NCI-H187 treated with DMSO at 0.1 percent for 48 hours (cell line): ENCODE data around the gene CDC14A.
"Not testable (repeated sequence)": the region's sequence is repeated elsewhere in the genome, so short reads cannot be mapped to it uniquely, and the experiment has no call there.

Experiments
- DNase-seq: peaks from one replicate; lab custom pipeline; 2025; lab: John Stamatoyannopoulos, UW

The CDC14A gene

DNA sequence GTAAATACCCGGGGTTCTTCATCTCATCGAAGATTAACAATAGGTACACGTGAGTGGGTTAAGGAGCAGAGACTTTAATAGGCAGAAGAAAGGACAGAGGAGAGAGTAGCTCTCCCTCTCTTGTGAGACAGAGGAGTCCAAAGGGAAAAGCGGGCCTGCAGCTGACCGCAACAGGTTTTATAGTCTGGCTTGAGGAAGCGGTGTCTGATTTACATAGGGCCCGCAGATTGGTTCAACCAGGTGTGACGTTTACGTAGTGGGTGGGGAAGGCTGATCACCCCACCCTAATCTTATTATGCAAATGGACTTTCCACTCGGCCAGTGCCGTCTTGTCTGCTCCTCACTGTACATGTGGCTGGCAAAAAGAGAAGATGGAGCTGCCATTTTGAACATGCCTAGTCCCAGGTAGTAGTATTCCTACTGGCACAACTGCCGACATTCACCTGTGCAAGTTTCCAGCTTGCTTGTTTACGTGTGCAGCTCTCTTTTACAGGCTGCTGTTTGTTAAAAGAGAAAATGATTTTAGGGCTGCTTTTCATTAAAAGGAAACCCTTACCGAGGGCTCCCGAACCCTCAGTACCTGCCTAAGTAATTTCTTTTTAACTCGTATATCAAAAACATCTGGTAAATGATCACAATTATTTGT lies 10.6 kb downstream of the CDC14A start:
- DNase-seq = no peak

DNA sequence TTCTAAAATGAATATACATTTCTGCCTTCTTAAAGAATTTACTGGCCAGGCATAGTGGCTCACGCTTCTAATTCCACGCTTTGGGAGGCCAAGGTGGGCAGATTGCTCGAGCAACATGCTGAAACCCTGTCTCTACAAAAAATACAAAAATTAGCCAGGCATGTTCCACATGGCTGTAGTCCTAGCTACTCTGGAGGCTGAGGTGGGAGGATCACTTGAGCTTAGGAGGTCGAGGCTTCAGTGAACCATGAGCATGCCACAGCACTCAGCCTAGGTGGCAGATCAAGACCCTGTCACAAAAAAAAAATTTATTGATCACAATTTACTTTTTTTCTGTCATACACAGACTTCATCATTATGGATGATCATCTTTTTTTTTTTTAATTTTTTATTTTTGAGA lies 11.5 kb downstream of the CDC14A start:
- no peak for DNase-seq

DNA sequence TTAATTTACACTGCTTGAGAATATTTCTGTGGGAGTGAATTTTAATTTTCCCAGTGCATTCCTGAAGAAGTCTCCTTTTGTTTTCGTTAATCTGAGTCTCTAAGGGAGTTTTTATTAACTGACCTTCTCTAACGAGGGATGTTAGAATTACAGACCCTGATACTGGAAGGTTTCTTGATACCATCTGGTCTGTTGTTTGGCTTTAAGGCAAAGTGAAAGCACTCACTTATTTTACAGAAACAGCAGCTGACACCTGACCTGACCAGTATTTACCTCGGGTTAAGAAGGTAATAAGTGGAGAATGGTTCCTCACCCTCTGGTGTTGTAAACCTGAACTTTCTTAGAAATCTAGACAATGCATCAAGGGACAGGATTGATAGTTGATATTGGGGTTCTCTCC lies 12.4 kb downstream of the CDC14A start:
- DNase-seq = no peak

DNA sequence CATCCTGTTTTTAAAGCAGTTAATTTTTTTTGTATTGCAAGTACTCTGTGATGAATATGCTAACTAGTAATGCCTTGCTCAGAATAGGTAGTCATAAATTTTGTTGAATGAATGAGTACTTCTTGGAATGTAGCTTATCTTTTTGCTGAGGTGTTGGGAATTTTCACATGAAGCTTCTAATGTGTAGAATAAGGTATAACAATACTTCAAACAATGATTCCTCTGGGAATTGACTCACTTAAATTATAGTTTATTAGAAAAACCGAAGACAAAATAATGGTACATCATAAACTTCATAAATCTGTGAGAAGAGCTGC lies 13.9 kb downstream of the CDC14A start:
- DNase-seq = no peak

DNA sequence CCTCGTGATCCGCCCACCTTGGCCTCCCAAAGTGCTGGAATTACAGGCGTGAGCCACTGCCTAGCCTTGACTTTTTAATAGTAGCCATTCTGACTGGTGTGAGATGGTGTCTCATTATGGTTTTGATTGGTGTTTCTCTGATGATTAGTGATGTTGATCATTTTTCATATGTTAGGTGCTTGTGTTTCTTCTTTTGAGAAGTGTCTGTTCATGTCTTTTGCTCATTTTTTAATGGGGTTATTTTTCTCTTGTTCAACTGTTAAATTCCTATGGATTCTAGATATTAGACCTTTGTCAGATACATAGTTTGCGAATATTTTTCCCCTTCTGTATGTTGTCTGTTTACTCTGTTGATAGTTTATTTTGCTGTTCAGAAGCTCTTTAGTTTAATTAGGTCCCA lies 17.0 kb downstream of the CDC14A start:
- DNase-seq = not testable (repeated sequence)

DNA sequence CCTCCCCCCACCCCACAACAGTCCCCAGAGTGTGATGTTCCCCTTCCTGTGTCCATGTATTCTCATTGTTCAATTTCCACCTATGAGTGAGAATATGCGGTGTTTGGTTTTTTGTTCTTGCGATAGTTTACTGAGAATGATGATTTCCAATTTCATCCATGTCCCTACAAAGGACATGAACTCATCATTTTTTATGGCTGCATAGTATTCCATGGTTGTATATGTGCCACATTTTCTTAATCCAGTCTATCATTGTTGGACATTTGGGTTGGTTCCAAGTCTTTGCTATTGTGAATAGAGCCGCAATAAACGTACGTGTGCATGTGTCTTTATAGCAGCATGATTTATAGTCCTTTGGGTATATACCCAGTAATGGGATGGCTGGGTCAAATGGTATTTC lies 21.6 kb downstream of the CDC14A start:
- not testable (repeated sequence) for DNase-seq

DNA sequence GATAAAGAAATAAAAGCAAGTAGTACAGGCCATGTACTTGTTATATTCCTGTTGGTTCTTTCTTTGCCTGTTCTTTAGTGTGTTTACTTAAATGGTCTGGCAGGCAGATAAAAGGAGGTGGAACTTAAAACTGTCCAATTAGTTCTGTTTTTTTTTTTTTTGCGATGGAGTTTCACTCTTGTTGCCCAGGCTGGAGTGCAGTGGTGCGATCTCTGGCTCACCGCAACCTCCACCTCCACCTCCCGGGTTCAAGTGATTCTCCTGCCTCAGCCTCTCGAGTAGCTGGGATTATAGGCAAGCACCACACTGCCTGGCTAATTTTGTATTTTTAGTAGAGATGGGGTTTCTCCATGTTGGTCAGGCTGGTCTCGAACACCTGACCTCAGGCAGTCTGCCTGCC lies 24.6 kb downstream of the CDC14A start:
- DNase-seq = not testable (repeated sequence)

DNA sequence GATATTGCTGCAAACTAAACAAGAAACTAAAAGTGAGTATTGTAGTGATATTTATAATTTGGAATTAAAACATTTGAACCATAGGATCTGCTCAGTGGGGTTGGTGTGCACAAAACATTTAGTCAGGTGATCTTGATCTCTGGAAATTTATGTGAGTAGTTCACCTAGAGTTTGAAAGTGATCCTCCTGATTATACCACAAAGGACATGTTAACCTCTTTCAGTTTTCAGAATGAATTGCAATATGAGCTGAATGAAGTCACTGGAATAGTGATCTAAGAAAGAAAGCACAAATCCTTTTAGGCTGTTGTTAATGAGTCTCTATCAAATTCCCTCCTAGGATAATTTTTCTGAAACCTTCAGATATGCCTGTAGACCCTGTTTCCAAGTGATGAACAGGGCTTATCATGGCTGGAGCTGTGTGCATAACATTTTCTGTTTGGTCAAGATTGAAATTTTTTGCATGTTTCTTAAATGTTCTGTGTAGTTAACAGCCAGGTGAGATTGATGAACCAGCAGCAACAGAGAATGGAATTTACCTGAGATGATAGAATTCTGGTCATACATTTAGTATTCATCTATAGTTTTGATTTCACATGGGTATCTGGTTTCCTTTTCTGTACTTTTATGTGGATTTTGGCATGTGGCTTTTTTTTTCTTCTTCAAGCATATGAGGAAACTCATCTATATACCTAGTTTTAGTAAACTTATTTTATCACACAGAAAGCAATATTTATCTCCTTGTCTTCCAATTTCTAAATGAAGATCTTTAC lies 25.5 kb downstream of the CDC14A start:
- DNase-seq = no peak

DNA sequence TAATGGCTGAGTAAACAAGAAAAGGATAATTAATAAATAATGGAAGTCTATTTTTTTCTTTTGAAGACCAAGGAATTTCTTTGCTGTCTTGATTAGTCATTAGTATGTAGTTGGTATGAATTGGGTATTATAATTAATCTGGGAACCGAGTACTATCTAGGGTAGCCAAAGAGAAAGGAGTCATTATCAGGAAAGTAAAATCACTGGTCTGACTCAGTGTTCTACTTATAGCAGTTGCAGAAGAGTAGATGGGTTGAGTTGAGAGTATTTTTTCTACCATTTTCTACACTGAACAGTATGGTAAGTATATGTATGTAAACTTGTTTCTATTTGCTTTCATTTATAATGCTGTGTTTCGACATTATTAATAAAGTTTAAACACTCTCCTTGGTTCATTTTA lies 26.6 kb downstream of the CDC14A start:
- DNase-seq = no peak

DNA sequence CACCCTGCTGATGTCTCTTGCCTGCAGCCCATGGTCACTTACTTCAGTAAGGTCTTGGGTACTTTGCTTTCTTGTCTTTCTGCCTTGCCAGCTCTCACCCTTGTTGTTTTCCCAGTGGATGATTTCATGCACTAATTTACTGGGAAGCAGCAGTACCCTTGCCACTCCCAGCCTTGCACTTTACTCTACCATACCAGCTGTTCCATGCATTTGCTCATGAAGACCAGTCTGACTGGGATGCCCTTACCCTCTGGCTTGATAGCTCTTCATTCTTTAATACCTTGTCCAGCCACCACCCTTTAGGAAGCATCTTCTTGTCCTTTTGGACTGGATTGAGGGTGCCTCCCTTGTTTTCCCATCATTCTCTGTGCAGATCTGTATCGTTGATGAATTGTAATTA lies 28.3 kb downstream of the CDC14A start:
- no peak for DNase-seq

DNA sequence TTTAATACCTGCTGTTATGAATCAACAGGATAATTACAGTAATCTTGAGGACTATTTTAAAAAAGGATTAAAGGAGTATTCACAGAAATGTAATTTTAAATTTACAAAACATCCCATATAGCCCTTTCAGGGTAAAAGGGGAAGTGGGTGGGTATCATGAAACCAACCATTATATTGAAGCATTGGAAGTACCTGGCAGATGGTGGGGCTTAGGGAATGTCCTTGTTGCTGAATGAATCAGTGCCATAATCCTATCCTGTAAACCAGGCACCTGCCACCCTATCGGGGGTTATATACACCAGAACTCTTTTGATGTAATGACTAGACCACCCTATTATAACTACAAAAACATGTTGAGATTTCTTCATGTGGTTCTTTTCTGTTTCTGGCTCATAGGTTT lies 30.4 kb downstream of the CDC14A start:
- no peak for DNase-seq

DNA sequence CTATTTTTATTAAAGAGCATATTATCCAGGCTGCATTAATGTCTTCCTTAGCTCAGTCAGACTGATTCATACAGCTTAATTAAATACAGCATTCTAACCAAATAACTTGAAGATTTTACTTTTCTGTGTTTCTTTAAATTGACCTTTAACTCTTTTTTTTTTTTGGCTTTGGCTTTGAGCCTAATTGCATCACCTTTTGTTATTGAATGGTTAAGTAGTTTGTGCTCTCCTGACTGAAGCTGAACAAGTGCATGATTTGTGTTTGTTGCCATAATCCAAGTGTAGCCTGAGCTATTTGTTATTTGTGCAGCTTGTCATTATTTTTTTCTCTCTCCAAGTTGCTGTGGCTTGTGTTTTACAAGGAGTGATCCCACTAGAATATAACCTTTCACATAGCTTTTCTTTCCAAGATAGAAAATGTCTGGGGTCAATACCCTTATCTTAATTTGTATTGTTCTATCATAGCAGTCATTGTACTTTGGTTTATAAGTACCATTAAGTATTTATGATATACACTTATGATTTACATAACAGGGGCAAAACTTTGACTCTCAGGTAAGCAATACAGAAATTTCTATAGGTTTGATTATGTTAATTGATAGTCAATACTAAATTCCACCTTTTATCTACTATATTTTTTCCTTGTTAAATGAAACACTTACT lies 31.6 kb downstream of the CDC14A start:
- DNase-seq = no peak

DNA sequence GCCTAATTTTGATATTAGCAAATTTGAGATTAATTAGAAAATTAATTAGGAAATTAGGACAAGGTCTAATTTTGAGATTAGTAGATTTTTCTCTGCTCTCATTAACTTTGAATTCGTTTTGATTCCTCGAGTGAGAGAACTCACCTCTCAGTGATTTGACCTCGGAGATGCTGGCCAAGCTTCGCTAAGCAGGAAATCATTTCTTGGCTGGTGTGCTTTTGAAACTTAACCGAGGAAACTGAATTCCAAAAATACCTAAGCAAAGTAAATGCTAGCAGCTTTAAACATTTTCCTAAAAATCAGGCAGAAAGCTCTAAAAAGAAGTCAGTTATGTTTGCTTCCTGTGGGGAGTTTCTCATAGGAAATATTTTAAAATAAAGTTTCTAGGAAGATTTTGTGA lies 34.9 kb downstream of the CDC14A start:
- no peak for DNase-seq

DNA sequence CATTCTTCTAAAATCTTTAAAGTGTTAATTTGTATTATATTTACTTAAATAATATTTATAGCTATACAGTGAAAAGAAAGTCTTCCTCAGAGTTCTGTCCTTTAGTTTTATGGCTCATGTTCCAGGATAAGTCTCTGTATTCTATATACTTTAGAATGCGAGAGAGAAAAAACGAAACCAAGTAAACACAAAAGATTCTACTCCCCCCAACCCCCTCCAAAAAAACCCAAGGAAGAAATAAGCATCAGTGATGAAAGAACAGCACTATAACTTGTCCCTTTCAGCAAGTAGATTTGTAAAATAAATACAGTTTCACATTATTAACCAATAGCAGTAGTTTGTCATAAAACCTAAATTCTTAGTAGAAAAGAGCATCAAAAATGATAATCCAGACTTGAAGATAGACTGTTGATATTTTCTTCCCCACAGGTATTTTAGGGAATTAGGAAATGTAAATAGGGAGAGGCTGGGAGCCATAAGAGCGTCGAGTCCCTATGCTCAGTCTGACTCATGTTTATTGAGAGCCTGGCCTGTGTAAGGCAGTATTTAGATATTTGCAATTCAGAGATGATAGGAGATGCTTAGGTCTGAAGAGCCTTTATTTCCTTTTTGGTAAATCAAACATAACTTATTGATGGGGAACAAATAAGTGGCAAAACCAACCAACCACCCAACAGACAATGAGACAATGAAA lies 35.5 kb downstream of the CDC14A start:
- no peak for DNase-seq

DNA sequence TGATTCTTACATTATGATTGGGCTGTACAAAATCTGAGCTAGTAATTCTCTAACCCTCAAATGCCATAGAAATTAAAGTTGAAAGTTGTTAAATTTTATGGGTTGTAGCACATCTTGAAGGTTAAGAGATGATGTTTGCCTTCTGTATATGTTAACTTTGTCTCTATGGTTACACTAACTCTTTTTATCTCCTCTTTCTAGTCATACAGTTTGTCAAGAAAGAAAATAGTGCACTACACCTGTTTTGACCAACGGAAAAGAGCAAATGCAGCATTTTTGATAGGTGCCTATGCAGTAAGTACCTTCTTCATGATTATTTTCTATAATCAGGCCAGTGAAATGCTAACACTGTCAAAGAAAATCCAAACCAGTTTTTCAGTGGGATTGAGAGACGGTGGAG lies 38.2 kb downstream of the CDC14A start:
- DNase-seq = no peak

DNA sequence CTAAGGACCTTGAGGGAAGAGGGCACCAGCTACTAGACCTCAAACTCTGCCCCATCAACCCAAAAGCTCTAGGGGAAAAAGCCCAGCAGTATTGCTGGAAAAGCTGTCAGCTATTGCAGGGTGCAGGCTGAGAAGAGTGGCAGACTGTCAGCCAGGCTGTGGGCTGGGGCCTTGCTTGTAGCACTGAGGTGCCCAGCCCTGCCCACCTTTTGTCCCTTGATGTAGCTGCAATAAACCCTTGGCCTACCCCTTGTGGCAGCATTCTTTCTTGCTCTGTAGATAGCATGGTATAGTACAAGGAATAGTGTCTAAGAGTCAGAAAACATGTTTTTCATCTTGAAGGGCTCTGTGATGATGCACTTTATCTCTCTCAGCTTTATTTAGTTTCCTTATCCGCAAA lies 39.4 kb downstream of the CDC14A start:
- no peak for DNase-seq

DNA sequence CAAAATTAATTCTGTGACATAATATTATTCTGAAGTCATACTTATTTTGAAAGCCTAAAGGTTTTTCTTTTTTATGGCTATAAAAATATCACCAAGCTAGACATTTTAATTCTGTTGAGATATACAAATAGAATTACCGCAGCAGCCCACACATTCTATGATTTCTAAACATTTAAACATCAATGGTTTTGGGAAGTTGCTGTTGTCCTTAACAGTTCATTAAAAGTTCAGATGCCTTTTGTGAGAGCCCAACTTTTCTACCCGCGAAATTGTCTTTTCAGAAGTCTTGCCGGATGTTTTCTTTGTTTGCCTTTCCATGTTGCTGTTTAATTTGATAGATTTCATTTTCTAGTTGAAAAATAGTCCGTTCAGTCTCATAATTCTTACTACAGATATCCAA lies 40.5 kb downstream of the CDC14A start:
- DNase-seq = no peak

DNA sequence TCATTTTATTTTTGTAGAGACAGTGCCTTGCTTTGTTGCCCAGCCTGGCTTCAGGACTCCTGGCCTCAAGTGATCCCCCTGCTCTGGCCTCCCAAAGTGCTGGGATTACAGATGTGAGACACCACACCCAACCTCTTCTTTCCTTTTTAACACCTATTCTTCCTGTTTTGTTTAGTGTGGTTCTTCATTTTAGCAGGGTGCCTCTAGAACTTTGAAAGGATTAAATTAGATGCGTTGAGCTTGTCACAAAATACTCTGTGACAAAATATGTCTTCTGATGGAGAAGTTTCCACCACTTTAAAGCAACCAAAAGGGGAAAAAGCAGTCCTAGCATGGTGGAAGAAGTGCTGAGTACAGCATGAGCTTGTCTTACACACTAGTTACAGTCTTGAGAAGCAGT lies 42.0 kb downstream of the CDC14A start:
- DNase-seq = no peak

DNA sequence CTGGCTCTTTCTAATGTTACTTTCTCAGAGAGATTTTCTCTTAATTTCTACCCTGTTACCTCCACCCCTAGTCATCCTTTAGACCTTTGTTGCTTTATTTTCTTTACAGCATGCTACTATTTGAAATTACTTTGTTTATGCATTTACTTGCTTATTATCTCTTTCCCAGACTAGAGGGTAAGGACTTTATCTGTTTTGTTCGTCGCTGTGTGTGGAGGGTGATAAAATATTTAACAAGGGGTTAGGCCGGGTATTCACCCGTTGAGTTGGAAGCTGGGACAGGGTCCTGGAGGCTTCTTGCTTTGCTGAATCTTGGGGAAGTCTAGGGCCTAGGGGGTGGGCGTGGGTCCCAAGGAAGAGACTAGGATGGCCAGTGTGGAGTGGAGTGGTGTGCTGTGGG lies 43.6 kb downstream of the CDC14A start:
- DNase-seq = no peak

DNA sequence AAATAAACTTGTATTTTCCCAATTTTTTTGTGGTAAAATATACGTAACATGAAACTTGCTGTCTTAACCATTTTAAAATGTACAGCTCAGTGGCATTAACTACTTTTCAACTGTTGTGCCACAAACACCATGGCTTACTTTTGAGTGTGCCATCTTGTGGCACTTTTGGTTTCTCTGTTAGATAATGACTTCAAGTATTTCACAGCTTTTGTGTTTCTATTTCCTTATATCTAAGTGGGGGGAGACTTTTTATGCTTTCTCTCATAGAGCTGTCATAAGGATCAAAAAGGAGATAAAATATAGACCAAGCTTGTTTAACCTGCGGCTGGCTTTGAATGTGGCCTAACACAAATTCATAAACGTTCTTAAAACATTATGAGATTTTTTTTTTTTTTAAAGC lies 44.3 kb downstream of the CDC14A start:
- DNase-seq = no peak

DNA sequence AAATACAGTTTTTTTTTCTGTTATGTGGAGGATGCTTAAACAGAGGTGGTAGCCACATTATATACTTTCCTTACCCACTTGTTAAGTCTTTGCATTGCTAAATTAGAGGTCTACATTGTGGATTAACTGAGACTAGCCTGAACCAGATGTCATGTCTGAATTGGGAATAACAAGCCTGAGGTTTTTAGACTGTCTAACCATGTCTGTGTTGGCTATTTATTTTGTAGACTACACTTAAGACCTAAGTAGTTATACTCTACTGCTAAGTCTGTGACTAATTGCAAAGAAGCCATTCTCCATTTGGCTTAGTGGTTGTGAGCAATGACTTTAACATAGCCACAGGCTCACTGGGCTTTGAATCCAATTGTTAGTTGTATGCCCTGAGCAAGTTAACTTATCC lies 45.4 kb downstream of the CDC14A start:
- no peak for DNase-seq

DNA sequence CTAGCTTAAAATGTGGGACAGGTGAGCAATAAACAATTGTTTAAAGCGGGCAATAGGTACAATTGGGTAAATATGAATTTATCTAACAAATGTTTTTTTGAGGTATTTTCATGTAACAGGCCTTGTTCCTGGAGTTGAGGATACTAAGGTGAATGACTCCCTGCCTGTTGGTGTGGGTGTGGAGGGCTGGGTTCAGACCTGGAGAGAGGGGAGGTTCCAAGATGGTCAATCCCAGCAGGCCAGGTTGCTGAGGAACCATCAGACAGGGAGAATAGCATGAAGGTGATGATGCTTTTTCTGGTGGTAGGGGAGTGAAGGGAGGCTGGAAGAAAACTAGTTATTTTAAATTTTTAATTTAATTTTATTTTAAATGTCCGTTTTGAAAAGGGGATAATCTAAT lies 46.3 kb downstream of the CDC14A start:
- no peak for DNase-seq

DNA sequence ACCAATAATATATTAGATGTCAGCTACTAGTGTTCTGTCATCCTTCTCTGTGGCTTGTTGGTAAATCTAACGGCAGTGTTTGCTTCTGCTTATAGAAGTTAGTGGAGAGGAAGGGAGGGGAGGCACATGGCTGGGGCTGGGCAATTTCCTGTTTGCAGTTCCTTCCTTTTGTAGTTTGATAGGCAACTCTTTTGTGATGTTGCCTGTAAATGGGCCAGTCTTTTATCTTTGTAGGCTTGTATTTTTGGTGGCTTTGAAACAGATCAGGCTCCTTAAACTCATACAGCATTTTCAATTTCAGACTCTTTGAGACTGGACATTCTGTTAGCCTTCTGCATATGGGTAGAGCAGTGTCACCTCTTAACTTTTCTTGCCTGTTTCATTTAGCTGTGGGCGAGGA lies 48.1 kb downstream of the CDC14A start:
- no peak for DNase-seq
